Germinal center (tissue), 1 donor: Measurements from ENCODE around the gene SPINK7.
"Not testable (repeated sequence)": the region's sequence is repeated elsewhere in the genome, so short reads cannot be mapped to it uniquely, and the experiment has no call there.

ENCODE experiments used
- DNase-seq: peaks from one replicate; pipeline ENCODE4 v3.0.0; 2012; ENCODE audit warnings: mixed read lengths, low spot score

Gene SPINK7

GRCh38 chr5:148312153-148312552 lies at the start of gene SPINK7:
Gene SPINK7, plus strand, starts transcription at chr5:148312423. Its CDS starts 61 bp downstream, at chr5:148312484.
- no peak for DNase-seq

DNA sequence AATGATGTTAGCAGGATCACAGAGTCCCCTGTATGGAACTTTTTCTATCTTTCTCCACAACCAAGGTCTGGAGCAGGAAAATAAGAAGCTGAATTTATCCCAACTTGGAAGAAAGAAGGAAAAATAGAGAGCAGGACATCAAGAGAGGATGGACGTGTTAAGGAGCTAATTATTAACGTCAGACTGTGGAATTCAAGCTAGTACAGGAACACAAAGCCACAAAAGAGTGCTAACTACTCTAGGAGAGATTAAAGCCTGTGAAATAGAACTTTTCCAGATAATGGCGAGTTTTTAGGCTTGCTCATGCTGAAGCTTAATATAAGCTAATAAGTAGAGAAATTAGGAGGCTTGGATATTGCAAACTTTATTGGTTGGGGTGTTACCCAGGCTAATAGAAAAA lies 44.3 kb upstream of the SPINK7 start:
- no peak for DNase-seq

DNA sequence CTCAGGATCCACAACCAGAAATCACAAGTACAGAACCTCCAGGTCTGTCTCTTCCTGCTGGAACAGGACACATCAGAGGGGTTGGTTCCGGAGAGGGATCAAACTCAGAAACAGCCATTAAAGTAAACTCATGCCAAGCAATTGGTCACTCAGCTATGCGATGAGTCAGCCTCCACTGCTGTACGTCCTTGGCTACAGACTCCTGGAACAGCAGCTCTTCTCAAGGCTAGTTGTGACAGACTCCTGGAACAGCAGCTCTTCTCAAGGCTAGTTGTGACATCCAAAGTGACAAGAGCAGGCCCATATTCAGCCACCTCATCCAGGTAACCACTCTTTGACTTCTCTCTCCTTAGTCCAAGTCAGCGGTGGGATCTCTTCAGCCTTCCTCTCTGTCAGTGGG lies 43.7 kb upstream of the SPINK7 start, which contains the start of gene SPINK13:
SPINK13 (plus strand) TSS at position 229 of the 400 bp plus-strand sequence. CDS start 1,279 bp downstream, outside the sequence.
- no peak for DNase-seq

DNA sequence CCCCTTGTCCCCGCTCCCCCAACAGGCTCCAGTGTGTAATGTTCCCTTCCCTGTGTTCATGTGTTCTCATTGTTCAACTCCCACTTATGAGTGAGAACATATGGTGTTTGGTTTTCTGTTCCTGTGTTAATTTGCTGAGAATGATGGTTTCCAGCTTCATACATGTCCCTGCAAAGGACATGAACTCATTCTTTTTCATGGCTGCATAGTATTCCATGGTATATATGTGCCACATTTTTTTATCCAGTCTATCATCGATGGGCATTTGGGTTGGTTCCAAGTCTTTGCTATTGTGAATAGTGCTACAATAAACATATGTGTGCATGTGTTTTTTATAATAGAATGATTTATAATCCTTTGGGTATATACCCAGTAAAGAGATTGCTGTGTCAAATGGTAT lies 37.1 kb upstream of the SPINK7 start:
- DNase-seq, result not testable (repeated sequence)

DNA sequence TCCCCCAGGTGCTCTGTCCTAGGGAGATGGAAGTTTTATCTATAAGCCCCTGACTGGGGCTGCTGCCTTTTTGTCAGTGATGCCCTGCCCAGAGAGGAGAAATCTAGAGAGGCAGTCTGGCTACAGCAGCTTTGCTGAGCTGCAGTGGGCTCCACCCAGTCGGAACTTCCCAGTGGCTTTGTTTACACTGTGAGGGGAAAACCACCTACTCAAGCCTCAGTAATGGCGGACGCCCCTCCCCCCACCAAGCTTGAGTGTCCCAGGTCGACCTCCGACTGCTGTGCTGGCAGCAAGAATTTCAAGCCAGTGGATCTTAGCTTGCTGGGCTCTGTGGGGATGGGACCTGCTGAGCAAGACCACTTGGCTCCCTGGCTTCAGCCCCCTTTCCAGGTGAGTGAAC lies 31.3 kb upstream of the SPINK7 start:
- not testable (repeated sequence) for DNase-seq

DNA sequence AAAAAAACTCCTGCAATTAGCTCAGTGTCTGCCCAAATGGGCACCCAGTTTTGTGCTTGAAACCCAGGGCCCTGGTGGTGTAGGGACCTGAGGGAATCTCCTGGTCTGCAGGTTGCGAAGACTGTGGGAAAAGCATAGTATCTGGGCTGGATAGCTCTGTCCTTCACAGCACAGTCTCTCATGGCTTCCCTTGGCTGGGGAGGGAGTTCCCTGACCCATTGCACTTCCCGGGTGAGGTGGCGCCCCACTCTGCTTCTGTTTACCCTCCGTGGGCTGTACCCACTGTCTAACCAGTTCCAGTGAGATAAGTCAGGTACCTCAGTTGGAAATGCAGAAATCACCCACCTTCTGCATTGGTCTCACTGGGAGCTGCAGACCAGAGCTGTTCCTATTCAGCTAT lies 30.9 kb upstream of the SPINK7 start:
- not testable (repeated sequence) for DNase-seq

DNA sequence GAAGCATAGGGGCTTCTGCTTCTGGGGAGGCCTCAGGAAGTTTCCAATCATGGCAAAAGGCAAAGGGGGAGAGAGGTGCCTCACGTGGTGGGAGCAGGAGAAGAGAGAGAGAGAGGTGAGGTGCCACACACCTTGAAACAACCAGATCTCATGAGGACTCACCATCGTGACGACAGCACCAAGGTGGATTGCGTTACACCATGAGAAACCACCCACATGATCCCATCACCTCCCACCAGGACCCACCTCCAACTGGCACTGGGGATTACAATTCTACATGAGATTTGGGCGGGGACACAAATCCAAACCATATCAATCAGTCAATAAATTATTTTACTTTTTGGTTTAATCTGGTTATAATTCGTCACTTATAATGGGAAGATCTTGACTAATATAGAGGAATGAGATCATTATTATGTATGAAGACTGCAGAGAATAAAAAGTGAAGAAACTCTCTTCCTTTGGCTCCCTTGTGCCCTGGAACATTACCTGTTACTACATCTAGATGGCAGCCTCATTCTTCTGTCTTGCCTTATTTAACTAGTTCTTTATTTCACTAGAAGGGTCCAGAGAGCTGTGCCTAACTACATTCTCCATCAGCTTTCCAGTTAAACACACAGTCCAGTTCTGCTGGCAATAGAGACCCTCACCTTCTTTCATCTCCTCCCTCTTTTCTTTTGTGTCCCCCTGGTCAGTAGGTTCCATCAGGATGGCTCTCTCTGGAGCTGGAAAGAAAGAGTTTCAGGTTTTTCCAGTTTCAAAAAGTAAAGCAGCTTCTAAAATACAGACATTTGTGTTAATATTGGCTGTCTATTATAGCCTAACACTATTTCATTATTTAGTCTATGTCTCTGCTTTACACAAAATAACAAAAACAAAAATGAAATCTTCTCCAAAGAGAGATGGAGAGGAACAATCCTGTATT lies 21.7 kb upstream of the SPINK7 start:
- DNase-seq, result no peak

GRCh38 chr5:148297731-148298130 lies 14.5 kb upstream of the SPINK7 start:
- DNase-seq, result no peak

- DNase-seq, result no peak
Observed at GRCh38 chr5:148306446-148306845, 5.8 kb upstream of the SPINK7 start.

DNA sequence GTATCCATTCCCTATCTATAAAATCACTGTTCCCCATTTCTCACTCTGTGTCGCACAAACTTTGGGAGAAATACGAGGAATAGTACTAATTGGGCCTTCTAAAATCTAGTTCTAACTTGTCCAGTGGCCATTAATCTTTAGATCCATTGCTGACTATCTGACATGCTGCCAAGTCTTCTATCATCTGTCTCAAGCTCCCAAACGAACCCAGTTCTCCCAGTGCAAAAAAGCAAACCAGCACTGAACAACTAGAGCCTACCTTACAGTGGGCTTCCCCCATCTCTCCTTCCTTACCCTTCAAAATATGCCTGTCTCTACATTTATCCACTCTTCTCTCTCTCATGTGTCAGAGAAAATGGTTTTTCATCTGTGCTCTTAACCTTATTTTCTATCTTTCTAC lies 3.2 kb upstream of the SPINK7 start:
- no peak for DNase-seq

DNA sequence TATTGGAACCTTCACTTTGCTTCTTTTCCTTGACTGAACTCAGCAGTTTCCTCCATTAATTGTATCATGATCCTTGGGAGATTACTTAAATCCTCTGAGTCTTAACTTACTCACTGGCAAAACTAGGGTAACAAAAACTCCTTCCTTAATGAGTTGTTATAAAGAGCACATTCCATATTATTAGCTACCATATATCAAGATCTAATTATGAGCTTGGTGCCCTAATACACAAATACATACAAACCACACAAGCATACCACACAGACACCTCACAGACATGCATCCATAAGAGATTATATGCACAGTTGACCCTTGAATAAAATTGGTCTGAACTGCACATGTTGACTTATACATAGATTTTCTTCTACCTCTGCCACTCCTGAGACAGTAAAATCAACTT lies 2.5 kb upstream of the SPINK7 start:
- no peak for DNase-seq

- no peak for DNase-seq
Observed at GRCh38 chr5:148311484-148311883, 739 bp upstream of the SPINK7 start.

DNA sequence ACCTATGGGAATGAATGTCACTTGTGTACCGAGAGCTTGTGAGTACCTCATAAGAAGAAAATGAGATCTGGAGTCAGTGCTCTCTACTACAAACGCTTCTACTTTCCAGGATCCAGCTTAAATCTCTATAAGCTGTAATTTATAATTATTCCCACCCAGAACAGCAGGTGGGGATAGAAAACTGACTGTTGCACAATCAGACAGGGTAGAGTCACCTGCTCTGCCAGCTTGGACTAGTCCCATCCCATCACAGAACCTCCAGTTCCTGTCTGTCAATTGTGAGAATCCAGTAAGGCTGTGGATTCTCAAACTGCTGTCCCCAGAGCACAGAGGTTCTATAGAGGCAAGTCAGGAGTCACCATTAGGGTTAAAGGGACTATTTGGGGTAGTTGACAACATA lies 2.0 kb downstream of the SPINK7 start:
- DNase-seq, result no peak

- no peak for DNase-seq
Observed at GRCh38 chr5:148314731-148315130, 2.5 kb downstream of the SPINK7 start.

DNA sequence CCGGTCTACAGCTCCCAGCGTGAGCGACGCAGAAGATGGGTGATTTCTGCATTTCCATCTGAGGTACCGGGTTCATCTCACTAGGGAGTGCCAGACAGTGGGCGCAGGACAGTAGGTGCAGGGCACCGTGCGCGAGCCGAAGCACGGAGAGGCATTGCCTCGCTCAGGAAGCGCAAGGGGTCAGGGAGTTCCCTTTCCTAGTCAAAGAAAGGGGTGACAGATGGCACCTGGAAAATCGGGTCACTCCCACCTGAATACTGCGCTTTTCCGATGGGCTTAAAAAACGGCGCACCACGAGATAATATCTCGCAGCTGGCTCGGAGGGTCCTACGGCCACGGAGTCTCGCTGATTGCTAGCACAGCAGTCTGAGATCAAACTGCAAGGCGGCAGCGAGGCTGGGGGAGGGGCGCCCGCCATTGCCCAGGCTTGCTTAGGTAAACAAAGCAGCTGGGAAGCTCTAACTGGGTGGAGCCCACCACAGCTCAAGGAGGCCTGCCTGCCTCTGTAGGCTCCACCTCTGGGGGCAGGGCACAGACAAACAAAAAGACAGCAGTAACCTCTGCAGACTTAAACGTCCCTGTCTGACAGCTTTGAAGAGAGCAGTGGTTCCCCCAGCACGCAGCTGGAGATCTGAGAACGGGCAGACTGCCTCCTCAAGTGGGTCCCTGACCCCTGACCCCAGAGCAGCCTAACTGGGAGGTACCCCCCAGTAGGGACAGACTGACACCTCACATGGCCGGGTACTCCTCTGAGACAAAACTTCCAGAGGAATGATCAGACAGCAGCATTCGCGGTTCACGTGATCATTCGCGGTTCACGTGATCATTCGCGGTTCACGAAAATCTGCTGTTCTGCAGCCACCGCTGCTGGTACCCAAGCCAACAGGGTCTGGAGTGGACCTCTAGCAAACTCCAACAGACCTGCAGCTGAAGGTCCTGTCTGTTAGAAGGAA lies 8.1 kb downstream of the SPINK7 start:
- DNase-seq, result not testable (repeated sequence)

- no peak for DNase-seq
Observed at GRCh38 chr5:148333262-148333849, 21.1 kb downstream of the SPINK7 start.

GRCh38 chr5:148335259-148335658 lies 23.0 kb downstream of the SPINK7 start, which contains the start of gene SPINK9:
Gene SPINK9, plus strand, starts transcription at chr5:148335559. Its CDS starts 55 bp downstream, at chr5:148335614.
- DNase-seq, result no peak

- DNase-seq, result no peak
Observed at GRCh38 chr5:148336704-148337435, 24.6 kb downstream of the SPINK7 start.

GRCh38 chr5:148342371-148343045 lies 30.3 kb downstream of the SPINK7 start:
- DNase-seq, result no peak

DNA sequence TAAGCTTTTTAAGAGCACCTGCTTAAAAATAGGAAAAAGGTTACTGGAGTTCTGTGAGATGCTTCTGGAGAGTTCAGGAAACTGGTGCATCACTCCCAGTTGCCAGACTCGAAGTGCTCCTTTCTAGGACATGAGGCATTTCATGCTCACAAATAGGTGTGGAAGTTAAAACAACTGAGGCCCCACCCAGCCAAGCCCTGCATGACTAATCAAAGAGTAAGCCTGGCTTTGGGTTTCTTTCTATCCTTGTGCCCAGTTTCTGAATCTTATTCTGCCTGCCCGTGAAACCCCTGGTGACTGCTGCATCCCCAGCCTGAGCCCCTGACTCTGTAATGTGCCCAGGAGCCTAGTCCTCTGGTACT lies 30.8 kb downstream of the SPINK7 start:
- no peak for DNase-seq
